Body of pancreas (tissue), 4 donors: ENCODE data around the gene TMPRSS9. TPM values are rescaled to one million over a fixed set of nuclear protein-coding genes. Genes with fewer than 3 reads are reported as not detected.

Source experiments
- ATAC-seq: fragments of 150-250 bp; one replicate; pipeline ENCODE4 v1.9.1; 2016
- DNase-seq, 4 donors: peaks; one replicate each; pipeline ENCODE4 v3.0.0-alpha.2; 2019
- H3K27ac ChIP-seq, 4 donors: fragments of 200-600 bp; sonication (generic); 1 replicate in 3 of 4; 2 replicates in 1 of 4; pipeline versions ENCODE4 v1.5.1 to v1.6.1; 2016 to 2019; ENCODE audit warnings: mild to moderate bottlenecking in 1 of 4, mixed read lengths in 1 of 4, moderate library complexity in 1 of 4
- H3K27me3 ChIP-seq, 2 donors: fragments of 200-600 bp; sonication (generic); one replicate each; pipeline ENCODE4 v1.6.0; 2016; ENCODE audit warnings: mild to moderate bottlenecking in 1 of 2
- H3K36me3 ChIP-seq, 2 donors: fragments of 200-600 bp; sonication (generic); replicated peaks in 1 of 2; 2 replicates each; pipeline ENCODE4 v1.5.1; 2016; ENCODE audit warnings: low read depth in 2 of 2; ENCODE audit not compliant: insufficient read depth in 1 of 2
- H3K4me1 ChIP-seq: fragments of 200-600 bp; sonication (generic); one replicate; pipeline ENCODE4 v1.6.0; 2016
- H3K4me3 ChIP-seq, 2 donors: fragments of 200-600 bp; sonication (generic); 1 replicate in 1 of 2; 2 replicates in 1 of 2; pipeline ENCODE4 v1.5.1; 2016 to 2019
- H3K9me3 ChIP-seq, 3 donors: fragments of 200-600 bp; sonication (generic); 1 replicate in 2 of 3; 2 replicates in 1 of 3; pipeline ENCODE4 v1.5.1; 2016
- CTCF ChIP-seq, 7 experiments: fragments of 450-650 bp in 4 of 7; fragments of 200-600 bp in 3 of 7; sonication (generic) in 3 of 7; IDR thresholded peaks; one replicate each; pipeline ENCODE4 v1.5.1; 2016 to 2019; ENCODE audit warnings: antibody characterized with exemption in 7 of 7
- POLR2A ChIP-seq, 3 donors: fragments of 450-650 bp; IDR thresholded peaks; one replicate each; pipeline ENCODE4 v1.6.1; 2016; ENCODE audit warnings: antibody characterized with exemption in 3 of 3, mild to moderate bottlenecking in 2 of 3
- WGBS, 2 donors: methylation state at CpG; one replicate each; pipeline ENCODE4 v1.1.5; 2017; 5-methylcytosine and 5-hydroxymethylcytosine counted together
- intact Hi-C: fragments of 100-400 bp; cut with DNase I; formaldehyde crosslinking; loops from one replicate; pipeline ENCODE4 v1.15.1; 2023
- total RNA-seq, 2 donors: library from RNA; depleted of rRNA; stranded (reverse); fragments of >200 nt; gene quantifications; one replicate each; pipeline ENCODE4 v1.1.0, GENCODE V29; 2016

TMPRSS9 gene
- total RNA-seq, 2 donors from 2014 or later, result not detected

DNA sequence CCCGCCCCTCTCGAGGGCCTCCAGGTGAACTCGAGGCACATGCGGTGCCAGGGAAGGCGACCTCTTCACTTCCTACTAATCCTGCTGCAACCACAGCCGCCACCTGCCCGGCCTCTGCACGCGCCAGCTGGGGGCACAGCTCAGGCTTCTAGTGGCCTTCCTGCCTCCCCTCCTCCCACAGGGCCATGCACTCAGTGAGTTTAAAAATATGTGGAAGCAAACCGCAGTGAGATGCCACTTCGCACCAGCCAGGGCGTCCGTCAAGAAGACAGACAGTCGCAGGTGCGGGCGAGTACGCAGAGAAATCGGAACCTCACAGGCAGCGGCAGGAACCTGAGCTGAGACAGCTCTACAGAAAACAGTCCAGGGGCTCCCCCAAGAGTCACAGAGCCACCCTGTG, 86.3 kb downstream of the TMPRSS9 start:
- DNase-seq (no peak), ATAC-seq (no peak)
- no peak overlapping the region for H3K4me3 ChIP-seq
- H3K36me3 ChIP-seq, result no peaks in the 10 kb centered on the region
- WGBS, 2 donors, result 70 to 78% methylated on average over 16 to 18 of the region's 19 CpGs
- H3K9me3 ChIP-seq, result no peaks in the 10 kb centered on the region
- H3K4me1 ChIP-seq, result no peaks in the 10 kb centered on the region
- no peak overlapping the region for H3K27ac ChIP-seq
- TF ChIP-seq POLR2A (IDR thresholded peaks at IDR 0.05) (no peak), CTCF (IDR thresholded peaks at IDR 0.05) (no peak)
- no peaks in the 10 kb centered on the region for H3K27me3 ChIP-seq
- intact Hi-C loops, result no loop called here

GRCh38 chr19:2449019-2449418, 89.0 kb downstream of the TMPRSS9 start:
- WGBS, 2 donors, result 90 to 94% methylated on average over 9 to 11 of the region's 11 CpGs
- H3K9me3 ChIP-seq, result no peaks in the 10 kb centered on the region
- intact Hi-C loops, result no loop called here
- no peak overlapping the region for H3K4me3 ChIP-seq
- TF ChIP-seq POLR2A (IDR thresholded peaks at IDR 0.05), result no peak
- TF ChIP-seq CTCF (IDR thresholded peaks at IDR 0.05), result no peak
- no peaks in the 10 kb centered on the region for H3K27me3 ChIP-seq
- H3K4me1 ChIP-seq, result no peaks in the 10 kb centered on the region
- DNase-seq, result no peak
- ATAC-seq, result no peak
- H3K27ac ChIP-seq, result no peak overlapping the region
- H3K36me3 ChIP-seq, result no peaks in the 10 kb centered on the region

DNA sequence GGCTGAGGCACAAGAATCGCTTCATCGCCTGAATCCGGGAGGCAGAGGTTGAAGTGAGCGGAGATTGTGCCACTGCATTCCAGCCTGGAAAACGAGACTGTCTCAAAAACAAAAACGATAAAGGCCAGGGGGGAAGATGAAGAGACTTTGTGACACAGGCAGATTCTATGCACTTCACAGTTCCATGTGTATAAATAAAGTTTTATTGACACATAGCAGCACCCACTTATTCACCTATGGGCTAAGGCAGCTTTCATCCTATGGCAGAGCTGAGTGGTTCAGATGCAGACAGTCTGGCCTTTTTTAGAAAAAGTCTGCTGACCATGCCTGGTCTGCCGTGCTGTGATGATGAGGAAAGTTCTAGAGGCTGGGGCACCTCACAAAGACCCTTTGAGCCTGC, 91.1 kb downstream of the TMPRSS9 start:
- Histone ChIP-seq H3K27me3 (no peaks in the 10 kb centered on the region), H3K27ac (no peak overlapping the region), H3K4me3 (no peak overlapping the region), H3K9me3 (no peaks in the 10 kb centered on the region), H3K36me3 (no peaks in the 10 kb centered on the region), H3K4me1 (peaks cover 11% of the 10 kb centered on the region)
- intact Hi-C loops, result no loop called here
- no peak for ATAC-seq
- WGBS, 2 donors, result 93 to 100% methylated on average over 7 of the region's 7 CpGs
- TF ChIP-seq POLR2A (IDR thresholded peaks at IDR 0.05) (no peak), CTCF (IDR thresholded peaks at IDR 0.05) (no peak)
- no peak for DNase-seq

- DNase-seq (no peak), ATAC-seq (no peak)
- Histone ChIP-seq H3K4me3 (no peak overlapping the region), H3K9me3 (no peaks in the 10 kb centered on the region), H3K27ac (no peak overlapping the region), H3K4me1 (peaks cover 11% of the 10 kb centered on the region), H3K36me3 (no peaks in the 10 kb centered on the region), H3K27me3 (no peaks in the 10 kb centered on the region)
- intact Hi-C loops, result no loop called here
- WGBS, 2 donors, result 87 to 94% methylated on average over 8 to 18 of the region's 18 CpGs
- no peak for TF ChIP-seq CTCF (IDR thresholded peaks at IDR 0.05)
- no peak for TF ChIP-seq POLR2A (IDR thresholded peaks at IDR 0.05)
These were observed 91.7 kb downstream of the TMPRSS9 start for GRCh38 chr19:2451741-2452140.

DNA sequence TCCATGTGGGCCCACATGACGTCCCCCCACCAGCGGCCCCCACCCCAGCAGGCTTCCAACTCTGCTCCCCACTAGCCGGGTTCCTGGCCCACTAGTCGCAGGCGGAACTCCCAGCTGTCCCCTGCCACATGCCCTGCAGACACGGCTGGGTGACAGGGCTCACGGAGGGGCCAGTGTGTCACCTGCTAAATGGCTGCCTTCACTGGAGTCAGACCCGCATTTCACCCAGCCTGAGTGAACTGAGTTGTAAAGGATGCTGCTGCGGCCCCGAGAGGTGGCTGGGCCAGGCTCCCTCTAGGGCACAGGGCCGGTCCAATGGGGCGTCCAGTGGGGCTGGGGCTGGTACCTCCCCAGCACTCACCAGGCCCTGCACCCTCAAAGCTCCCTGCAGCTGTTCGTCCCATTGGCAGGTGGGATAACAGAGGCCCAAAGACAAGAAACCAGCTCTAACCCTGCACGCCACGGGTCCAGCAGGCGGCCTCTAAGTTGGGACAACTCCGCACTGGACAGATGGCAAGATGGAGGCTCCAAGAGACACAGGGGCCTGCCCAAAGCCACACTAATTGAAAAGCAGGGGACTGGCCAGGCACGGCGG, 93.5 kb downstream of the TMPRSS9 start:
- 90 to 93% methylated on average over 5 to 19 of the region's 19 CpGs for WGBS, 2 donors
- intact Hi-C loops, result no loop called here

More for the DNA sequence above, 93.5 kb downstream of the TMPRSS9 start:
- H3K4me1 ChIP-seq, result peaks cover 16% of the 10 kb centered on the region
- no peak for DNase-seq
- H3K36me3 ChIP-seq, result no peaks in the 10 kb centered on the region
- no peaks in the 10 kb centered on the region for H3K27me3 ChIP-seq
- H3K27ac ChIP-seq, result no peak overlapping the region
- no peak for TF ChIP-seq POLR2A (IDR thresholded peaks at IDR 0.05)
- TF ChIP-seq CTCF (IDR thresholded peaks at IDR 0.05), result no peak
- no peak overlapping the region for H3K4me3 ChIP-seq
- no peaks in the 10 kb centered on the region for H3K9me3 ChIP-seq
- ATAC-seq, result no peak
